B cell (primary cell): ENCODE data around the gene AGBL4. TPM values are rescaled to one million over a fixed set of nuclear protein-coding genes. Genes with fewer than 3 reads are reported as not detected.

Source experiments
- ATAC-seq: fragments of 200-7000 bp; cut with Tn5 transposase; one replicate; pipeline ENCODE4 v1.10.0; 2021; ENCODE audit warnings: low read depth, mild to moderate bottlenecking, moderate number of reproducible peaks, moderate library complexity
- CTCF ChIA-PET: fragments of 350-600 bp; sonication (Branson Sonifier 250); formaldehyde crosslinking; loops from one replicate; lab custom pipeline; 2021; ENCODE audit warnings: antibody characterized with exemption, inconsistent platforms; lab: Charles Lee
- POLR2A ChIA-PET: fragments of 350-600 bp; sonication (Branson Sonifier 250); formaldehyde crosslinking; loops from one replicate; lab custom pipeline; 2021; ENCODE audit warnings: antibody characterized with exemption; lab: Charles Lee
- DNase-seq: peaks from one replicate; pipeline ENCODE4 v3.0.0; 2013
- H2AFZ ChIP-seq: 2 replicates; pipeline ENCODE4 v1.6.1; 2012; ENCODE audit warnings: mild to moderate bottlenecking, low read depth, low read length; ENCODE audit not compliant: insufficient read depth, poor library complexity, severe bottlenecking
- H3K27ac ChIP-seq, 2 donors: 1 replicate in 1 of 2; 2 replicates in 1 of 2; pipeline ENCODE4 v1.5.1; 2012 to 2013; ENCODE audit warnings: low read length in 2 of 2, mild to moderate bottlenecking in 2 of 2, moderate library complexity in 1 of 2
- H3K27me3 ChIP-seq, 4 experiments: fragments of 200-600 bp in 1 of 4; sonication (generic) in 1 of 4; replicated peaks in 1 of 4; 1 replicate in 2 of 4; 2 replicates in 2 of 4; pipeline versions ENCODE4 v1.6.1 to v1.7.0; 2013 to 2016; ENCODE audit warnings: low read length in 3 of 4, mild to moderate bottlenecking in 2 of 4, mixed read lengths in 1 of 4, moderate library complexity in 1 of 4; ENCODE audit not compliant: insufficient read depth in 4 of 4, control insufficient read depth in 3 of 4; ENCODE audit errors: control extremely low read depth in 1 of 4
- H3K36me3 ChIP-seq, 2 experiments: replicated peaks in 1 of 2; 1 replicate in 1 of 2; 2 replicates in 1 of 2; pipeline versions ENCODE4 v1.6.1 to v1.7.1; 2013; ENCODE audit warnings: low read length in 1 of 2; ENCODE audit not compliant: insufficient read depth in 2 of 2, control insufficient read depth in 1 of 2; ENCODE audit errors: control extremely low read depth in 1 of 2, extremely low read depth in 1 of 2
- H3K4me1 ChIP-seq, 2 donors: fragments of 200-600 bp in 1 of 2; sonication (generic) in 1 of 2; 1 replicate in 1 of 2; 2 replicates in 1 of 2; pipeline versions ENCODE4 v1.5.1 to v1.6.1; 2013 to 2017; ENCODE audit warnings: low read length in 2 of 2; ENCODE audit not compliant: control insufficient read depth in 2 of 2, insufficient read depth in 2 of 2
- H3K4me2 ChIP-seq: replicated peaks from 2 replicates; pipeline ENCODE3; 2012; ENCODE audit warnings: mild to moderate bottlenecking, low read depth, low read length; ENCODE audit not compliant: poor library complexity, severe bottlenecking
- H3K4me3 ChIP-seq, 5 experiments: fragments of 200-600 bp in 1 of 5; sonication (generic) in 1 of 5; 1 replicate in 3 of 5; 2 replicates in 2 of 5; pipeline versions ENCODE4 v1.5.1 to v1.7.0; 2011 to 2016; ENCODE audit warnings: low read length in 4 of 5, mild to moderate bottlenecking in 4 of 5, low read depth in 2 of 5, control low read depth in 1 of 5, moderate library complexity in 1 of 5; ENCODE audit not compliant: insufficient read depth in 1 of 5; ENCODE audit errors: control extremely low read depth in 1 of 5, extremely low read depth in 1 of 5
- H3K79me2 ChIP-seq: fragments of 200-600 bp; sonication (generic); one replicate; pipeline ENCODE4 v1.6.0; 2016; ENCODE audit warnings: low read length; ENCODE audit not compliant: control insufficient read depth, insufficient read depth
- H3K9ac ChIP-seq: fragments of 200-600 bp; sonication (generic); 2 replicates; pipeline ENCODE4 v1.6.1; 2017; ENCODE audit warnings: mild to moderate bottlenecking, low read length, moderate library complexity
- H3K9me3 ChIP-seq, 3 donors: one replicate each; pipeline versions ENCODE4 v1.6.1 to v1.7.1; 2013; ENCODE audit warnings: low read length in 2 of 3; ENCODE audit not compliant: control insufficient read depth in 2 of 3, insufficient read depth in 1 of 3; ENCODE audit errors: control extremely low read depth in 1 of 3
- H4K20me1 ChIP-seq: 2 replicates; pipeline ENCODE4 v1.6.0; 2012; ENCODE audit warnings: mild to moderate bottlenecking, low read length; ENCODE audit not compliant: insufficient read depth, control insufficient read depth, poor library complexity, severe bottlenecking
- H3K27ac Mint-ChIP-seq: one replicate; pipeline ENCODE4 v1.8.0; 2021; ENCODE audit warnings: mixed read lengths
- H3K27me3 Mint-ChIP-seq: one replicate; pipeline ENCODE4 v1.8.0; 2021; ENCODE audit warnings: mixed read lengths
- H3K4me1 Mint-ChIP-seq: one replicate; pipeline ENCODE4 v1.8.0; 2021; ENCODE audit warnings: mixed read lengths
- H3K4me3 Mint-ChIP-seq: one replicate; pipeline ENCODE4 v1.8.0; 2021; ENCODE audit warnings: mixed read lengths
- H3K9me3 Mint-ChIP-seq: one replicate; pipeline ENCODE4 v1.8.0; 2022; ENCODE audit warnings: mixed read lengths; ENCODE audit not compliant: insufficient read depth
- CTCF ChIP-seq: fragments of 200-600 bp; IDR thresholded peaks from one replicate; pipeline ENCODE4 v1.8.0; 2022; ENCODE audit warnings: antibody characterized with exemption, mild to moderate bottlenecking
- EZH2 ChIP-seq: IDR thresholded peaks from 2 replicates; pipeline ENCODE4 v1.6.1; 2012; ENCODE audit warnings: borderline replicate concordance, low read depth, mild to moderate bottlenecking, moderate library complexity, low read length; ENCODE audit not compliant: insufficient read depth, poor library complexity, severe bottlenecking
- WGBS: methylation state at CpG from one replicate; pipeline ENCODE4 v1.1.5; 2013; ENCODE audit warnings: missing lambda C conversion rate; ENCODE audit not compliant: insufficient coverage; 5-methylcytosine and 5-hydroxymethylcytosine counted together
- intact Hi-C: fragments of 100-400 bp; cut with micrococcal nuclease; formaldehyde crosslinking; loops from one replicate; pipeline ENCODE4 v1.10.0; 2022
- polyA plus RNA-seq: library from polyadenylated mRNA; depleted of rRNA; stranded (reverse); fragments of >200 nt; gene quantifications from 2 replicates; pipeline ENCODE4 v1.2.3, GENCODE V29; 2012
- total RNA-seq, 2 donors: library from RNA; stranded (reverse); fragments of 120-200 nt in 1 of 2; gene quantifications; 1 replicate in 1 of 2; 2 replicates in 1 of 2; pipeline versions ENCODE4 v1.2.3 to v1.2.4, GENCODE V29; 2013 to 2022

Gene AGBL4
- total and polyA plus RNA-seq, 2 donors (not counting 1 experiment from before 2014, with no cell fraction given) = 0.07 to 0.12 TPM

GRCh38 chr1:48735796-48736195 is 1288.0 kb downstream of the AGBL4 start:
- ATAC-seq (no peak), DNase-seq (no peak)
- Histone ChIP-seq H2AFZ (no peak overlapping the region), H3K9me3 (no peaks in the 10 kb centered on the region), H3K27me3 (no peaks in the 10 kb centered on the region), H3K9ac (no peak overlapping the region), H3K36me3 (peaks cover 5 to 96% of the 10 kb centered on the region in 2 experiments), H3K79me2 (peaks cover 54% of the 10 kb centered on the region), H3K27ac (no peak overlapping the region), H3K4me3 (no peak overlapping the region), H3K4me2 (no peak overlapping the region), H4K20me1 (peaks cover 85% of the 10 kb centered on the region), H3K4me1 (no peaks in the 10 kb centered on the region)
- intact Hi-C loops = no loop called here
- no peaks in the 10 kb centered on the region for H3K9me3 Mint-ChIP-seq
- TF ChIP-seq EZH2 = no peak
- no peak for TF ChIP-seq CTCF
- H3K27ac Mint-ChIP-seq = no peak overlapping the region
- H3K4me1 Mint-ChIP-seq = peaks cover 3% of the 10 kb centered on the region
- no peaks in the 10 kb centered on the region for H3K27me3 Mint-ChIP-seq
- no peak overlapping the region for H3K4me3 Mint-ChIP-seq
- WGBS = 96% methylated on average over 5 of the region's 6 CpGs
- ChIA-PET POLR2A (no interaction called here), CTCF (interaction anchor here (1.1 to 3.4 kb wide), 3 partner anchors 28 to 82 kb away, joined by 3 to 17 read pairs (median 9); no protein-coding TSS in a partner anchor)

GRCh38 chr1:48730164-48730910 is 1293.4 kb downstream of the AGBL4 start:
- no peaks in the 10 kb centered on the region for H3K9me3 ChIP-seq
- H3K4me1 ChIP-seq = no peaks in the 10 kb centered on the region
- 48% methylated on average over 4 of the region's 10 CpGs for WGBS
- Mint-ChIP-seq H3K4me1 (no peaks in the 10 kb centered on the region), H3K9me3 (no peaks in the 10 kb centered on the region), H3K27me3 (no peaks in the 10 kb centered on the region), H3K27ac (no peak overlapping the region), H3K4me3 (no peak overlapping the region)
- ATAC-seq (no peak), DNase-seq (no peak)
- ChIA-PET CTCF (interaction anchor here (1.5 kb wide), 1 partner anchor 87 kb away, joined by 3 read pairs; no protein-coding TSS in a partner anchor), POLR2A (no interaction called here)
- TF ChIP-seq CTCF (no peak), EZH2 (no peak)
- intact Hi-C loops = no loop called here
- H3K27me3 ChIP-seq = no peaks in the 10 kb centered on the region
- no peak overlapping the region for H3K4me2 ChIP-seq
- H3K27ac ChIP-seq = no peak overlapping the region
- peaks cover 17% of the 10 kb centered on the region for H3K79me2 ChIP-seq
- no peak overlapping the region for H2AFZ ChIP-seq
- H3K4me3 ChIP-seq = no peak overlapping the region
- no peak overlapping the region for H3K9ac ChIP-seq
- H3K36me3 ChIP-seq = peaks cover 0 to 83% of the 10 kb centered on the region in 2 experiments
- peaks cover 57% of the 10 kb centered on the region for H4K20me1 ChIP-seq
